ENCODE results near the gene CSF2RB. TPM values are rescaled to one million over a fixed set of nuclear protein-coding genes. Genes with fewer than 3 reads are reported as not detected.

Gene CSF2RB
- total and polyA plus RNA-seq, 2 donors (not counting 3 experiments of a cell fraction or from before 2014, with no cell fraction given) = 20.6 to 68.2 TPM

DNA sequence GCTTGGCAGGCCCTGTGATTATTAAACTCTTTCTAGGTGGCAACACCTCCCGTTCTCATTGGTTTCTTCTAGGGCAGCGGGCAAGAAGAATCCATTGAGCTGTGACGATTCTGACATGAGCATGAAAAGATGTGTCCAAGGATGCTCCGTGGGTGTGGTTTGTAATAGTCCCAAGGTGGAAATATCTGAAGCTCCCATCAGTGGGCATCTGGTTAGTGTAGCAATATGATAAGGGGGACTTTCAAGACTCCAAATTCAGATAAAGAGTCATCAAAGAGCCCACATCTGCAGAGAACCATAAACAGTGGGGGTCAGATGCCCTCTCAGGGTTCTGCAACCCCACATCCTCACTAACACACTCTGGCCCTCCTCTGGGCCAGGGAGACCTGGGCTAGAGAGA, 63.2 kb downstream of the CSF2RB start:
- no TSS peak for BruUV-seq (replicated peaks)
- Histone ChIP-seq H3K4me1 (ENCODE audit: control insufficient read depth, extremely low read depth, insufficient read depth, low read length) (no peaks in the 10 kb centered on the region), H3K9me3 (replicated peaks; ENCODE audit: control insufficient read depth, insufficient read depth, low read length) (no peaks in the 10 kb centered on the region), H3K36me3 (ENCODE audit: control insufficient read depth in 2 of 2, extremely low read depth in 1 of 2, insufficient read depth in 2 of 2, low read length in 2 of 2) (no peaks in the 10 kb centered on the region), H3K27me3 (ENCODE audit: control insufficient read depth in 2 of 2, insufficient read depth in 2 of 2, low read length in 2 of 2) (peaks cover 2 to 5% of the 10 kb centered on the region in 2 experiments), H3K9me1 (replicated peaks; ENCODE audit: control insufficient read depth, extremely low read depth, insufficient read depth, low read length) (no peaks in the 10 kb centered on the region), H3K4me3 (replicated peaks in 1 of 3; ENCODE audit: insufficient read depth in 1 of 3, low read depth in 1 of 3, low read length in 3 of 3) (no peak overlapping the region), H3K79me2 (ENCODE audit: control insufficient read depth, insufficient read depth, low read length) (no peaks in the 10 kb centered on the region), H2AFZ (ENCODE audit: low read depth, low read length) (no peak overlapping the region), H3K27ac (ENCODE audit: insufficient read depth, low read depth, low read length) (no peak overlapping the region), H4K20me1 (replicated peaks; ENCODE audit: control insufficient read depth, extremely low read depth, insufficient read depth, low read length) (no peaks in the 10 kb centered on the region), H3K9ac (replicated peaks; ENCODE audit: extremely low read depth, insufficient read depth, low read length) (no peak overlapping the region), H3K4me2 (ENCODE audit: insufficient read depth, low read length) (no peak overlapping the region)
- intact Hi-C loops (cut with micrococcal nuclease) (no loop called here), dilution Hi-C loops (cut with MboI; ENCODE audit: extremely low pct_ligation_motif_present, low sequenced_read_pairs) (no loop called here)
- FAIRE-seq (no peak), DNase-seq (ENCODE audit: low read depth, low spot score) (no peak)
- ChIA-PET CTCF (interaction anchor here (0.6 to 9.1 kb wide), 17 partner anchors 8 to 223 kb away, joined by 3 to 120 read pairs (median 5); partner anchors contain the start of genes MPST, NCF4 and TST), POLR2A (no interaction called here)
- TF ChIP-seq POLR2AphosphoS5 (IDR thresholded peaks at IDR 0.05; ENCODE audit: insufficient read depth, low read depth, low read length) = no peak
- no peak for TF ChIP-seq CTCF (IDR thresholded peaks at IDR 0.05; ENCODE audit: extremely low read depth in 1 of 2, insufficient read depth in 1 of 2, low read depth in 1 of 2, low read length in 2 of 2)
- TF ChIP-seq FOS (IDR thresholded peaks at IDR 0.05; ENCODE audit: borderline replicate concordance, insufficient read depth, low read length) = no peak
- no peak for TF ChIP-seq MYC (IDR thresholded peaks at IDR 0.05; ENCODE audit: low read depth, low read length)
- no peak for TF ChIP-seq JUN (IDR thresholded peaks at IDR 0.05; ENCODE audit: borderline replicate concordance, insufficient read depth, insufficient read length, low read depth)
- no peak for TF ChIP-seq GATA2 (IDR thresholded peaks at IDR 0.05; ENCODE audit: insufficient read depth, insufficient read length, low read depth, low read length)
- TF ChIP-seq EZH2 (IDR thresholded peaks at IDR 0.05; ENCODE audit: borderline replicate concordance, low read depth, low read length, severe bottlenecking) = no peak
- TF ChIP-seq MAX (IDR thresholded peaks at IDR 0.05; ENCODE audit: insufficient read depth, insufficient read length) = no peak
- TF ChIP-seq POLR2A (IDR thresholded peaks at IDR 0.05; ENCODE audit: low read depth, low read length) = no peak
